WI38 (cell line): ENCODE data around the gene EIF5.

Experiments used
- H3K4me3 ChIP-seq: 2 replicates; pipeline ENCODE4 v1.5.1; 2011; ENCODE audit warnings: low read depth, mild to moderate bottlenecking, control low read depth, low read length
- TF ChIP-seq, protein P1 (sequence below): IDR thresholded peaks from 2 replicates; pipeline ENCODE4 v1.5.1; 2012; ENCODE audit warnings: low read depth, mild to moderate bottlenecking, control low read depth, low read length

EIF5 gene

DNA sequence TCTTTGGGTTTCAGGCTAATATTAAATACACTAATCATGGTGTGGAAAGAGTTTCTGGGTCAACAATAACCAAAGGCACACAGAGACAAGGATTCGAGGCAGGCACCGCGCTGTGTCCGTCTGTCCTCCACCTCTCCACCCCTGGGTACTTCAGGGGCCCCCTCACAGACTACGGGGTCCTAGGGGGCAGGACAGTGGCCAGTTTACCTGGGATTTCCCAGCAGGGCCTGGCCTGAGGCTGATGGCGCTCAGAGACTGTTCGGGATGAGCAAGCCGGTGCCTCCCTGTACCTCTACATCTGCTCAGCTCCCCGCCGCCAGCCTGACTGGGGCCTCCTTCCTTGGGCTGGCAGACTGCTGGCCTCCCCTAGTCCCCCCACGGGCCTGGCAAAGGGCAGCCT is 18.1 kb upstream of the EIF5 start:
- TF ChIP-seq, protein P1, sequence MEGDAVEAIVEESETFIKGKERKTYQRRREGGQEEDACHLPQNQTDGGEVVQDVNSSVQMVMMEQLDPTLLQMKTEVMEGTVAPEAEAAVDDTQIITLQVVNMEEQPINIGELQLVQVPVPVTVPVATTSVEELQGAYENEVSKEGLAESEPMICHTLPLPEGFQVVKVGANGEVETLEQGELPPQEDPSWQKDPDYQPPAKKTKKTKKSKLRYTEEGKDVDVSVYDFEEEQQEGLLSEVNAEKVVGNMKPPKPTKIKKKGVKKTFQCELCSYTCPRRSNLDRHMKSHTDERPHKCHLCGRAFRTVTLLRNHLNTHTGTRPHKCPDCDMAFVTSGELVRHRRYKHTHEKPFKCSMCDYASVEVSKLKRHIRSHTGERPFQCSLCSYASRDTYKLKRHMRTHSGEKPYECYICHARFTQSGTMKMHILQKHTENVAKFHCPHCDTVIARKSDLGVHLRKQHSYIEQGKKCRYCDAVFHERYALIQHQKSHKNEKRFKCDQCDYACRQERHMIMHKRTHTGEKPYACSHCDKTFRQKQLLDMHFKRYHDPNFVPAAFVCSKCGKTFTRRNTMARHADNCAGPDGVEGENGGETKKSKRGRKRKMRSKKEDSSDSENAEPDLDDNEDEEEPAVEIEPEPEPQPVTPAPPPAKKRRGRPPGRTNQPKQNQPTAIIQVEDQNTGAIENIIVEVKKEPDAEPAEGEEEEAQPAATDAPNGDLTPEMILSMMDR = no peak
- H3K4me3 ChIP-seq = no peak overlapping the region

DNA sequence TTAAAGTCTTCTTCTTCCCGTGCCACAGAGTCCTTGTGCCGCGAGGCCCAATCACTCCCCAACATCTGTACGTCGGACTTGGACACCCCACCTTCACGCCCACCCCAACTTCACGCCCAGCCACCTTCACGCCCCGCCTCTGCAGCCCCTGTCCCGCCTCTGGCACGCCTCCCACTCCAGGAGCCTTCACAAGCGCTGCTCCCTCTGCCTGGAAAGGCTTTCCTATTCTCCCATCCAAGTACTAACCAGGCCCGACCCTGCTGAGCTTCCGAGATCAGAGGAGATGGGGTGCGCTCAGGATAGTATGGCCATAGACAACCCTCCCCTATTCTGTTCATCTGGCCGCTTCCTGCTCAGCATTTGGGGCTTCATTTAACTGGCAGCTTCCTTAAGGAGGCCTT is 17.3 kb upstream of the EIF5 start:
- H3K4me3 ChIP-seq = no peak overlapping the region
- TF ChIP-seq, protein P1 = no peak

- TF ChIP-seq, protein P1 = no peak
- H3K4me3 ChIP-seq = no peak overlapping the region
Observed at GRCh38 chr14:103317251-103317650, 16.8 kb upstream of the EIF5 start.

GRCh38 chr14:103317976-103318580 is 16.0 kb upstream of the EIF5 start:
- no peak overlapping the region for H3K4me3 ChIP-seq
- TF ChIP-seq, protein P1 = no peak

DNA sequence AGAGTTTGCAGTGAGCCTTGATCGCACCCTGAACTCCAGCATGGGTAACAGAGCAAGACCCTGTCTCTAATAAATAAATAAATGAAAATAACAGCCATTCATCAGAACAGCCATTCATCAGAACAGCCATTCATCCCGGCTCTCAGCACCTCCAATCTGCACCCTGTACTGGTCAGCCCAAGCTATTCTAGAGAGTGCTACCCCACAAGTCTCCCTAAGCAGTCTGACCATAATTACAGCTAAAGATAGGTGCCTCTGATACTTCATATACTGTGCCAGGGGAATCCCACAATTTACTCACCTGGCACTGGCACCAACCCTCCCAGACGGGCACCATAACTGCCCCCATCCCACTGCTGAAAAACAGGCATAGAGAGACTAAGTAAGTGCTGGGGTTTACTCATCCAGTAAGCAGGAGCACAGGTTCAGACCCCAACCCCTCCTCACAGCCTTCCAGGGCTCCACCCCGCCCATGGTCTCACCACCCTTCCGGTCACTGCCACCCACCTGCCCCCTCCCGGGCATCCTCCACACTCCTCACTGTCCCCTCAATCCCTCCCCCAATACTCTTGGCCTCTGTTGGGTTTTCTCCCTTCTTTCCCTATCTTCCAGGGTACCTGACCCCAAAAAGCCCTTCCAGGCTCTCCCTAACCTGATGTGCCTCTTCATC is 15.2 kb upstream of the EIF5 start:
- no peak overlapping the region for H3K4me3 ChIP-seq
- TF ChIP-seq, protein P1 = no peak

- TF ChIP-seq, protein P1 = no peak
- no peak overlapping the region for H3K4me3 ChIP-seq
Observed at GRCh38 chr14:103319422-103319821, 14.6 kb upstream of the EIF5 start.

GRCh38 chr14:103326078-103326477 is 8.0 kb upstream of the EIF5 start:
- TF ChIP-seq, protein P1 = no peak
- H3K4me3 ChIP-seq = no peak overlapping the region
